Gastrocnemius medialis (tissue), 4 donors: ENCODE measurements around the gene CCDC78.

Experiments used
- POLR2A ChIP-seq, 2 donors: fragments of 450-650 bp; IDR thresholded peaks; one replicate each; pipeline ENCODE4 v1.6.1; 2017; ENCODE audit warnings: antibody characterized with exemption in 2 of 2, mild to moderate bottlenecking in 2 of 2, moderate library complexity in 2 of 2
- TF ChIP-seq, protein P1 (sequence below), 5 experiments: fragments of 450-650 bp in 3 of 5; fragments of 200-600 bp in 2 of 5; sonication (generic) in 2 of 5; IDR thresholded peaks in 4 of 5; conservative IDR thresholded peaks in 1 of 5; 1 replicate in 4 of 5; 2 replicates in 1 of 5; pipeline ENCODE4 v1.5.1; 2016 to 2019; ENCODE audit warnings: antibody characterized with exemption in 5 of 5, mild to moderate bottlenecking in 3 of 5, moderate library complexity in 3 of 5

DNA sequence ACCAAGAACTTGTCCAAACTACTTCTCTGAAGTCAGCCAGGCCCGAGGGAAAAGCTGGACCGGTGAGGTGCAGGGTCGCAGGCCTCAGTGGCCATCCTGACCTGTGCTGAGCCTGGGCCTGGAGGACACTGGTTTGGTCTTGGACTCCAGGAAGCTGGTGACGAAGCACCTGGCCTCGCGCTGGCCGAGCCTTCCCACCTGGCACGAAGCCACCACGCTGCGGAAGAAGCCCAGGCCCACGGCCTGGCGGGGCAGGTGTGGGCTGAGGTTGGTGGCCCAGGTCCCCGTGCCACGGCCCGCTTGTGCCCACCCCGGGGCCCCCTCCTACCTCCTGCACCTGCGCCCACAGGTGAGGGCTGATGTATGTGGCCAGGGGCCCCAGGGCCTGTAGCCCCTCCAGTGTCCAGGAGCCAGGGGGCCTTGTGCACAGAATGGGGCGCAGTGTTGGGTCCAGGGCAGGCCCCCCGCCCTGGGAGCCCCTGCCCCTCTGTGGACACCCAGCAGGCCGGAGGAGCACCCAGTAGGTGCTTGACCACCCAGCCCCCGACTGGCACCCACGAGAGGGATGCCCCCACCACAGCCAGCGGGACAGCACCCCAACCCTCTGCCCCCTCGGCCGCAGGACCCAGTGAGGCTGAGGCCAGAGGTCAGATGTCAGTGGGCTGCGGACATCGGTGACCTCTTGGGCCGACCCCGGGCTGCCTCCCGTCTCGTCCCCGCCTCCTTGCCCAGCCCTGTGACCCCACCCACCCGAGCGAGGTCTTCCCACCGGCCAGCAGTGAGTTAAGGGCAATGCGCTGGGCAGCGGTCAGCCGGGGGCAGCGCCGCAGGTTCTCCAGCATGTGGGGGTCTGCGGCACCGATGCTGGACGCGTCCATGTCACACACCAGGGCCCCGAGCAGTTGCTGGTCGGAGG is 48.1 kb upstream of the CCDC78 start:
- TF ChIP-seq, protein P1, sequence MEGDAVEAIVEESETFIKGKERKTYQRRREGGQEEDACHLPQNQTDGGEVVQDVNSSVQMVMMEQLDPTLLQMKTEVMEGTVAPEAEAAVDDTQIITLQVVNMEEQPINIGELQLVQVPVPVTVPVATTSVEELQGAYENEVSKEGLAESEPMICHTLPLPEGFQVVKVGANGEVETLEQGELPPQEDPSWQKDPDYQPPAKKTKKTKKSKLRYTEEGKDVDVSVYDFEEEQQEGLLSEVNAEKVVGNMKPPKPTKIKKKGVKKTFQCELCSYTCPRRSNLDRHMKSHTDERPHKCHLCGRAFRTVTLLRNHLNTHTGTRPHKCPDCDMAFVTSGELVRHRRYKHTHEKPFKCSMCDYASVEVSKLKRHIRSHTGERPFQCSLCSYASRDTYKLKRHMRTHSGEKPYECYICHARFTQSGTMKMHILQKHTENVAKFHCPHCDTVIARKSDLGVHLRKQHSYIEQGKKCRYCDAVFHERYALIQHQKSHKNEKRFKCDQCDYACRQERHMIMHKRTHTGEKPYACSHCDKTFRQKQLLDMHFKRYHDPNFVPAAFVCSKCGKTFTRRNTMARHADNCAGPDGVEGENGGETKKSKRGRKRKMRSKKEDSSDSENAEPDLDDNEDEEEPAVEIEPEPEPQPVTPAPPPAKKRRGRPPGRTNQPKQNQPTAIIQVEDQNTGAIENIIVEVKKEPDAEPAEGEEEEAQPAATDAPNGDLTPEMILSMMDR (IDR thresholded peaks at IDR 0.05 in 4 of 5, conservative IDR thresholded peaks at IDR 0.05 in 1 of 5), result no peak
- TF ChIP-seq POLR2A (IDR thresholded peaks at IDR 0.05), result no peak
